Measurements from ENCODE around the gene RPAIN. TPM values are rescaled to one million over a fixed set of nuclear protein-coding genes. Genes with fewer than 3 reads are reported as not detected.

RPAIN gene
- polyA plus RNA-seq, 2 donors: 22.1 to 23.9 TPM

GRCh38 chr17:5472511-5472910, 52.5 kb downstream of the RPAIN start:
- Histone ChIP-seq H3K4me1 (ENCODE audit: control insufficient read depth in 2 of 2, insufficient read depth in 2 of 2, low read length in 1 of 2) (no peaks in the 10 kb centered on the region), H3K4me3 (ENCODE audit: low read depth in 1 of 2, low read length in 2 of 2) (no peak overlapping the region), H3K36me3 (ENCODE audit: control insufficient read depth in 2 of 2, insufficient read depth in 2 of 2, low read length in 1 of 2) (peaks cover 8 to 11% of the 10 kb centered on the region in 2 donors), H3K27me3 (ENCODE audit: control insufficient read depth in 1 of 2, insufficient read depth in 2 of 2, low read length in 2 of 2) (no peaks in the 10 kb centered on the region), H3K9me3 (ENCODE audit: control insufficient read depth in 2 of 2, insufficient read depth in 1 of 2, low read depth in 1 of 2, low read length in 1 of 2) (no peaks in the 10 kb centered on the region), H3K27ac (ENCODE audit: low read depth in 2 of 2, low read length in 1 of 2) (no peak overlapping the region)
- WGBS, 2 donors: 81 to 89% methylated on average over 3 of the region's 3 CpGs

GRCh38 chr17:5473906-5474305, 53.9 kb downstream of the RPAIN start:
- Histone ChIP-seq H3K4me1 (ENCODE audit: control insufficient read depth in 2 of 2, insufficient read depth in 2 of 2, low read length in 1 of 2) (no peaks in the 10 kb centered on the region), H3K27me3 (ENCODE audit: control insufficient read depth in 1 of 2, insufficient read depth in 2 of 2, low read length in 2 of 2) (no peaks in the 10 kb centered on the region), H3K9me3 (ENCODE audit: control insufficient read depth in 2 of 2, insufficient read depth in 1 of 2, low read depth in 1 of 2, low read length in 1 of 2) (no peaks in the 10 kb centered on the region), H3K4me3 (ENCODE audit: low read depth in 1 of 2, low read length in 2 of 2) (no peak overlapping the region), H3K36me3 (ENCODE audit: control insufficient read depth in 2 of 2, insufficient read depth in 2 of 2, low read length in 1 of 2) (peaks cover 8 to 17% of the 10 kb centered on the region in 2 donors), H3K27ac (ENCODE audit: low read depth in 2 of 2, low read length in 1 of 2) (no peak overlapping the region)
- 92 to 94% methylated on average over 2 of the region's 2 CpGs for WGBS, 2 donors

- H3K27me3 ChIP-seq (ENCODE audit: control insufficient read depth in 1 of 2, insufficient read depth in 2 of 2, low read length in 2 of 2): no peaks in the 10 kb centered on the region
- H3K4me1 ChIP-seq (ENCODE audit: control insufficient read depth in 2 of 2, insufficient read depth in 2 of 2, low read length in 1 of 2): no peaks in the 10 kb centered on the region
- no peak overlapping the region for H3K4me3 ChIP-seq (ENCODE audit: low read depth in 1 of 2, low read length in 2 of 2)
- H3K36me3 ChIP-seq (ENCODE audit: control insufficient read depth in 2 of 2, insufficient read depth in 2 of 2, low read length in 1 of 2): peaks cover 18 to 23% of the 10 kb centered on the region in 2 donors
- 95 to 96% methylated on average over 4 of the region's 4 CpGs for WGBS, 2 donors
- no peaks in the 10 kb centered on the region for H3K9me3 ChIP-seq (ENCODE audit: control insufficient read depth in 2 of 2, insufficient read depth in 1 of 2, low read depth in 1 of 2, low read length in 1 of 2)
- H3K27ac ChIP-seq (ENCODE audit: low read depth in 2 of 2, low read length in 1 of 2): no peak overlapping the region
Measured at GRCh38 chr17:5478992-5479391, 59.0 kb downstream of the RPAIN start.

- H3K4me1 ChIP-seq (ENCODE audit: control insufficient read depth in 2 of 2, insufficient read depth in 2 of 2, low read length in 1 of 2): no peaks in the 10 kb centered on the region
- H3K36me3 ChIP-seq (ENCODE audit: control insufficient read depth in 2 of 2, insufficient read depth in 2 of 2, low read length in 1 of 2): peaks cover 16 to 23% of the 10 kb centered on the region in 2 donors
- 73 to 74% methylated on average over 6 of the region's 6 CpGs for WGBS, 2 donors
- no peak overlapping the region for H3K4me3 ChIP-seq (ENCODE audit: low read depth in 1 of 2, low read length in 2 of 2)
- no peaks in the 10 kb centered on the region for H3K9me3 ChIP-seq (ENCODE audit: control insufficient read depth in 2 of 2, insufficient read depth in 1 of 2, low read depth in 1 of 2, low read length in 1 of 2)
- no peak overlapping the region for H3K27ac ChIP-seq (ENCODE audit: low read depth in 2 of 2, low read length in 1 of 2)
- no peaks in the 10 kb centered on the region for H3K27me3 ChIP-seq (ENCODE audit: control insufficient read depth in 1 of 2, insufficient read depth in 2 of 2, low read length in 2 of 2)
Measured at GRCh38 chr17:5480962-5481361, 61.0 kb downstream of the RPAIN start.

- no peaks in the 10 kb centered on the region for H3K9me3 ChIP-seq (ENCODE audit: control insufficient read depth in 2 of 2, insufficient read depth in 1 of 2, low read depth in 1 of 2, low read length in 1 of 2)
- H3K27me3 ChIP-seq (ENCODE audit: control insufficient read depth in 1 of 2, insufficient read depth in 2 of 2, low read length in 2 of 2): no peaks in the 10 kb centered on the region
- peaks cover 16 to 23% of the 10 kb centered on the region in 2 donors for H3K36me3 ChIP-seq (ENCODE audit: control insufficient read depth in 2 of 2, insufficient read depth in 2 of 2, low read length in 1 of 2)
- WGBS, 2 donors: 92 to 96% methylated on average over 4 of the region's 4 CpGs
- no peaks in the 10 kb centered on the region for H3K4me1 ChIP-seq (ENCODE audit: control insufficient read depth in 2 of 2, insufficient read depth in 2 of 2, low read length in 1 of 2)
- no peak overlapping the region for H3K4me3 ChIP-seq (ENCODE audit: low read depth in 1 of 2, low read length in 2 of 2)
- no peak overlapping the region for H3K27ac ChIP-seq (ENCODE audit: low read depth in 2 of 2, low read length in 1 of 2)
Measured at GRCh38 chr17:5481451-5481850, 61.5 kb downstream of the RPAIN start.

Other genes starting within 250 kb of the RPAIN start
- gene ZNF594, start 228.3 kb upstream of the RPAIN start, polyA plus RNA-seq: 1 to 10 TPM in 1 of 2 donors, under 1 TPM in 1; 0.86 to 1.7 TPM
- gene SCIMP, start 185.3 kb upstream of the RPAIN start, polyA plus RNA-seq: under 1 TPM; 0.18 to 0.29 TPM
- gene RABEP1, start 137.9 kb upstream of the RPAIN start, polyA plus RNA-seq: 1 to 10 TPM; 8.8 to 9.0 TPM
- 10 to 100 TPM; 55.3 to 65.7 TPM for gene NUP88, start 520 bp upstream of the RPAIN start, polyA plus RNA-seq
- gene C1QBP, start 19.0 kb downstream of the RPAIN start, polyA plus RNA-seq: 100 to 1,000 TPM; 118 to 204 TPM
- gene DHX33, start 48.8 kb downstream of the RPAIN start, polyA plus RNA-seq: 1 to 10 TPM; 5.0 to 5.2 TPM
- gene DERL2, start 66.0 kb downstream of the RPAIN start, polyA plus RNA-seq: 10 to 100 TPM; 40.1 to 53.8 TPM
- 10 to 100 TPM in 1 of 2 donors, 1 to 10 TPM in 1; 7.6 to 10.5 TPM for gene MIS12, start 66.4 kb downstream of the RPAIN start, polyA plus RNA-seq
- 10 to 100 TPM in 1 of 2 donors, 1 to 10 TPM in 1; 8.6 to 26.4 TPM for gene NLRP1, start 164.3 kb downstream of the RPAIN start, polyA plus RNA-seq

Data from esophagus (tissue), 2 donors.